H1 (cell line): Measurements from ENCODE around the gene DMAC2L.
A peak's percentile ranks its signal among the peaks of the same experiment; 100 is the strongest.

Experiments used
- CHD1 ChIP-seq: IDR thresholded peaks from 2 replicates; pipeline ENCODE4 v1.6.1; 2012; ENCODE audit warnings: low read depth, low read length, improper control_type of control experiment
- CTCF ChIP-seq, 3 experiments: IDR thresholded peaks; 1 replicate in 2 of 3; 2 replicates in 1 of 3; pipeline versions ENCODE4 v1.5.1 to v1.6.1; 2011; ENCODE audit warnings: low read length in 3 of 3, mild to moderate bottlenecking in 3 of 3, inconsistent platforms in 2 of 3, low read depth in 1 of 3, moderate library complexity in 1 of 3; ENCODE audit not compliant: insufficient read depth in 1 of 3; ENCODE audit errors: control extremely low read depth in 1 of 3
- EGR1 ChIP-seq: IDR thresholded peaks from 2 replicates; pipeline ENCODE4 v1.6.1; 2011; ENCODE audit warnings: low read depth, low read length, borderline replicate concordance
- GABPA ChIP-seq: IDR thresholded peaks from 2 replicates; pipeline ENCODE4 v1.6.1; 2011; ENCODE audit warnings: mild to moderate bottlenecking, low read length, moderate library complexity, borderline replicate concordance; ENCODE audit not compliant: insufficient read depth
- GTF2F1 ChIP-seq: IDR thresholded peaks from 2 replicates; pipeline ENCODE4 v1.6.1; 2012; ENCODE audit warnings: low read depth, low read length, improper control_type of control experiment, borderline replicate concordance
- NRF1 ChIP-seq: IDR thresholded peaks from 2 replicates; pipeline ENCODE4 v1.6.1; 2011; ENCODE audit warnings: mild to moderate bottlenecking, low read depth, low read length, improper control_type of control experiment
- POLR2A ChIP-seq, 2 experiments: IDR thresholded peaks; 1 replicate in 1 of 2; 2 replicates in 1 of 2; pipeline ENCODE4 v1.6.1; 2011; ENCODE audit warnings: low read depth in 2 of 2, low read length in 2 of 2, mild to moderate bottlenecking in 2 of 2; ENCODE audit errors: control extremely low read depth in 1 of 2
- RFX5 ChIP-seq: IDR thresholded peaks from 2 replicates; pipeline ENCODE4 v1.6.1; 2011; ENCODE audit warnings: low read depth, low read length, improper control_type of control experiment, borderline replicate concordance
- RNF2 ChIP-seq: fragments of 200-900, 300-1000 bp; sonication (generic); IDR thresholded peaks from 2 replicates; pipeline ENCODE4 v1.7.1; 2016; ENCODE audit warnings: borderline replicate concordance, low read depth, mild to moderate bottlenecking, antibody characterized with exemption, low read length; ENCODE audit not compliant: poor library complexity, severe bottlenecking; ENCODE audit errors: missing control alignments
- SIN3A ChIP-seq, 2 experiments: IDR thresholded peaks in 1 of 2; conservative IDR thresholded peaks in 1 of 2; 2 replicates each; pipeline ENCODE4 v1.6.1; 2011 to 2012; ENCODE audit warnings: low read length in 2 of 2, improper control_type of control experiment in 1 of 2, low read depth in 1 of 2, mild to moderate bottlenecking in 1 of 2
- SP1 ChIP-seq: IDR thresholded peaks from 2 replicates; pipeline ENCODE4 v1.6.1; 2011; ENCODE audit warnings: low read depth, low read length
- TEAD4 ChIP-seq: IDR thresholded peaks from 2 replicates; pipeline ENCODE4 v1.6.1; 2012; ENCODE audit warnings: low read depth, low read length, inconsistent platforms, mixed read lengths
- TF ChIP-seq, protein P1 (sequence below): IDR thresholded peaks from 2 replicates; pipeline ENCODE4 v1.6.1; 2012; ENCODE audit warnings: inconsistent platforms

DNA sequence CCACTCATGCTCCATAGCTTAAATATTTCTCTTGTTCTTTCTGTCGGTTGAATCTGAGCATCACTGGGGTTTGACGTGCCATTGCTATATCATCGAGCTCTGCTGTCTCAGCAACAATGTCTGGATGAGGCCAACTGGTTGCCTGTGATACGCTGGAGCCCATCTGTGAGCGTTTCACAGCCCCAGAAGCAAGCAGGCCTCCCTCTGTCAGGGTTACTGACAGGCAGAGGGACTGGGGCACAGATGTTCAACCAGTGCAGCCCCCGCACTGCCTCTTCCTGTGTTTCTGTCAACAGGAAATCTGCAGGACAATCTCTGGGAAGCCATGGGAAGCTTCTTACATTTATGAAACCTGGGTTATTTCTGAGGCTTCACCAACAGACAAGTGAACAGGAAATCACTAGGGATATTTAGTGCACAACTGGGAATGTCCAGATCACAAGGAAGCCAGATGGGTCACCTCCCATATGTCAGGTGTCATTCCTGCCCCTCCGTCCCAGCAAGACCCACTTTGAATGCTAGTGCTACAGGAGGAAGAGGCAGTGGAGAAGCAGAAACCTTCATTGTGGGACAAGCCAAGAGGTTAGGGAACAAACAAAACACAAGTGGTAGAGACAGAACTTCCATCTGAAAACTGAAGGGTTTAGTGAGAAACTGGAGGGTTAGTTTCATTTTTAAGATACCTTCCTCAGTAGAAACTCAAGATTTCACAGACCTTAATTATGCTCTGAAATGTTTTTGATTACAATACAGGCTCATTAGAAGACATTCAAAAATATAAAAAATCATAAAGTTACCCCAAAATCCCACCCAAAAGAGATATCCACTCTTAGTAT is 24.1 kb downstream of the DMAC2L start:
- TF ChIP-seq CTCF (IDR thresholded peaks at IDR 0.05; ENCODE audit: control extremely low read depth in 1 of 3, insufficient read depth in 1 of 3, low read depth in 1 of 3, low read length in 3 of 3), result no peak
- no peak for TF ChIP-seq CHD1
- peak in 1 of 2 experiments; percentile 56; a peak in 1 of 4 replicates for TF ChIP-seq SIN3A (conservative IDR thresholded peaks at IDR 0.05 in 1 of 2, IDR thresholded peaks at IDR 0.05 in 1 of 2; ENCODE audit: low read depth in 1 of 2, low read length in 2 of 2)
- TF ChIP-seq, protein P1, sequence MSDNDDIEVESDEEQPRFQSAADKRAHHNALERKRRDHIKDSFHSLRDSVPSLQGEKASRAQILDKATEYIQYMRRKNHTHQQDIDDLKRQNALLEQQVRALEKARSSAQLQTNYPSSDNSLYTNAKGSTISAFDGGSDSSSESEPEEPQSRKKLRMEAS, result no peak
- no peak for TF ChIP-seq EGR1
- TF ChIP-seq GTF2F1, result no peak
- TF ChIP-seq NRF1, result no peak
- no peak for TF ChIP-seq TEAD4
- no peak for TF ChIP-seq RFX5
- no peak for TF ChIP-seq GABPA
- no peak for TF ChIP-seq POLR2A (IDR thresholded peaks at IDR 0.05; ENCODE audit: control extremely low read depth in 1 of 2, low read depth in 2 of 2, low read length in 2 of 2)
- no peak for TF ChIP-seq SP1
- no peak for TF ChIP-seq RNF2
